BE2C (cell line): Measurements from ENCODE around the gene CD274.

Experiments
- DNase-seq: peaks from one replicate; pipeline ENCODE4 v3.0.0-alpha.2; 2020
- H3K27me3 ChIP-seq: fragments of 250-450 bp; sonication (Bioruptor Pico); 2 replicates; pipeline ENCODE4 v1.5.1; 2020; ENCODE audit warnings: mild to moderate bottlenecking
- H3K36me3 ChIP-seq: fragments of 250-450 bp; sonication (Bioruptor Pico); 2 replicates; pipeline ENCODE4 v1.5.1; 2020; ENCODE audit warnings: mild to moderate bottlenecking
- H3K4me1 ChIP-seq: fragments of 250-450 bp; sonication (Bioruptor Pico); 2 replicates; pipeline ENCODE4 v1.5.1; 2020
- H3K4me3 ChIP-seq: 2 replicates; pipeline ENCODE4 v1.5.1; 2011; ENCODE audit warnings: low read depth, low read length
- H3K9me3 ChIP-seq: fragments of 250-450 bp; sonication (Bioruptor Pico); 2 replicates; pipeline ENCODE4 v1.5.1; 2020
- TF ChIP-seq, protein P1 (sequence below): IDR thresholded peaks from 2 replicates; pipeline ENCODE4 v1.5.1; 2012; ENCODE audit warnings: mild to moderate bottlenecking, low read depth, low read length

Gene CD274

DNA sequence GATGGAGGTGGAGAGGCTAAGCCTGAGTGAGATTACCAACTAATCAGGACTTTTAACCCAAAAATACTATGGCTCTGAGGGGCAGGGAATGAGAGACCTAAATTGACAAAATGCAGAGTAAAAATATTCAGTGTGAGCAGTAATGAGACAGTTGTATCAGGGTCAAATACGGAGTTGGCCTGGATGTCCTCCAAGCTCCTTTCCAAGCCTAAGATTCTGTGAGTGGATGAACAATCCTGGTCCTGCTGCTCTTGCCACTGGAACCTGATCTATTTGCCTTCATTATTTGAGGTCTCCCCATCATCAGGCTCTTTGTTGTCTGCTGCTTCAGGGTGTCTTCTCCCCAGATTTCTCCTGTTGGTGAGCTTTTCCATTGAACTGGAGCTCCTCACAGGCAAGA, 61.1 kb downstream of the CD274 start:
- H3K36me3 ChIP-seq, result no peaks in the 10 kb centered on the region
- DNase-seq, result no peak
- TF ChIP-seq, protein P1, sequence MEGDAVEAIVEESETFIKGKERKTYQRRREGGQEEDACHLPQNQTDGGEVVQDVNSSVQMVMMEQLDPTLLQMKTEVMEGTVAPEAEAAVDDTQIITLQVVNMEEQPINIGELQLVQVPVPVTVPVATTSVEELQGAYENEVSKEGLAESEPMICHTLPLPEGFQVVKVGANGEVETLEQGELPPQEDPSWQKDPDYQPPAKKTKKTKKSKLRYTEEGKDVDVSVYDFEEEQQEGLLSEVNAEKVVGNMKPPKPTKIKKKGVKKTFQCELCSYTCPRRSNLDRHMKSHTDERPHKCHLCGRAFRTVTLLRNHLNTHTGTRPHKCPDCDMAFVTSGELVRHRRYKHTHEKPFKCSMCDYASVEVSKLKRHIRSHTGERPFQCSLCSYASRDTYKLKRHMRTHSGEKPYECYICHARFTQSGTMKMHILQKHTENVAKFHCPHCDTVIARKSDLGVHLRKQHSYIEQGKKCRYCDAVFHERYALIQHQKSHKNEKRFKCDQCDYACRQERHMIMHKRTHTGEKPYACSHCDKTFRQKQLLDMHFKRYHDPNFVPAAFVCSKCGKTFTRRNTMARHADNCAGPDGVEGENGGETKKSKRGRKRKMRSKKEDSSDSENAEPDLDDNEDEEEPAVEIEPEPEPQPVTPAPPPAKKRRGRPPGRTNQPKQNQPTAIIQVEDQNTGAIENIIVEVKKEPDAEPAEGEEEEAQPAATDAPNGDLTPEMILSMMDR, result no peak
- peaks cover 11% of the 10 kb centered on the region for H3K4me1 ChIP-seq
- H3K27me3 ChIP-seq, result no peaks in the 10 kb centered on the region
- H3K9me3 ChIP-seq, result no peaks in the 10 kb centered on the region
- no peak overlapping the region for H3K4me3 ChIP-seq

GRCh38 chr9:5511935-5512580, 61.7 kb downstream of the CD274 start:
- no peak for DNase-seq
- Histone ChIP-seq H3K4me1 (peaks cover 11% of the 10 kb centered on the region), H3K9me3 (no peaks in the 10 kb centered on the region), H3K27me3 (no peaks in the 10 kb centered on the region), H3K36me3 (no peaks in the 10 kb centered on the region), H3K4me3 (no peak overlapping the region)
- TF ChIP-seq, protein P1, result no peak

DNA sequence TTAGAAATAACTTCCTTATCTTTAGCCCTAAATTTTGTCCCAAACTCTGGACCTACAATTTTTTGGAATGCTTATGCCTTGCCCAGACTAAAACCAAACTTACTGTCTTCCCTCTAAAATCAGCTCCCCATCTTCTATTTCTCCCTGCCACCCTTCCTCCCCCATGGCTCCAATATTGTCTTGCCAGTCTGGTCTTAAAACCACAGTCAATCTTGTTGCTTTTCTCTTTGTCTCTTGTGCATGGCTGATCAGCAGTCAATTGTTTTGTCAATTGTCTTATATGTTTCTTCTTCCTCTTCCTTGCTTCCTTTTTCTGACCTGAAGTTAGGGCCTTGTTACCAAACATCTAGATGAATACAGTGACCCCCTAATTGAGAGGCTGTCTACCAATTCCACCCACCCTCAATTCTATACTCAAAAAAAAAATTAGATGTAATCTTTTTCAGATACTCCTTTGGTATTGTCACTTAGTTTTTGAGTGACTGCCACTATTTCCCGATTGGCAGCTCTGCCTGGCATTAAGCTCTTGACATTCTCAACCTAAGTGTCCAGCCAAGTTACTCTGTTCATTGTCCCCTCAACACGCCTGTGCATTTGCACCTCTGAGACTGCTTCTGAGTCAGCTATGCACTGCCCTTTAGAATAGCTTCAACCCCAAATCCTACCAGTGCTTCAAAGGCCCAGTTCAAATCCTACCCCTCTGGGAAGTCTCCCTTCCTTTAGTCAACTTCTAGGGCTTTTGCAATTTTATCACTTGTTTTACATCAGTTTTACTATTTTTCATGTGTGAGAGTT, 62.5 kb downstream of the CD274 start:
- H3K4me1 ChIP-seq, result peaks cover 11% of the 10 kb centered on the region
- no peaks in the 10 kb centered on the region for H3K9me3 ChIP-seq
- DNase-seq, result no peak
- TF ChIP-seq, protein P1, result no peak
- no peaks in the 10 kb centered on the region for H3K27me3 ChIP-seq
- H3K36me3 ChIP-seq, result no peaks in the 10 kb centered on the region
- H3K4me3 ChIP-seq, result no peak overlapping the region

GRCh38 chr9:5513966-5514616, 63.7 kb downstream of the CD274 start:
- H3K9me3 ChIP-seq, result no peaks in the 10 kb centered on the region
- no peaks in the 10 kb centered on the region for H3K27me3 ChIP-seq
- TF ChIP-seq, protein P1, result no peak
- DNase-seq, result no peak
- peaks cover 11% of the 10 kb centered on the region for H3K4me1 ChIP-seq
- no peak overlapping the region for H3K4me3 ChIP-seq
- H3K36me3 ChIP-seq, result no peaks in the 10 kb centered on the region

- no peaks in the 10 kb centered on the region for H3K27me3 ChIP-seq
- no peaks in the 10 kb centered on the region for H3K9me3 ChIP-seq
- H3K4me3 ChIP-seq, result no peak overlapping the region
- TF ChIP-seq, protein P1, result no peak
- H3K4me1 ChIP-seq, result peaks cover 11% of the 10 kb centered on the region
- DNase-seq, result no peak
- no peaks in the 10 kb centered on the region for H3K36me3 ChIP-seq
Measured at GRCh38 chr9:5514617-5515260, 64.4 kb downstream of the CD274 start.
